ENCODE data around the gene PVR.

DNA sequence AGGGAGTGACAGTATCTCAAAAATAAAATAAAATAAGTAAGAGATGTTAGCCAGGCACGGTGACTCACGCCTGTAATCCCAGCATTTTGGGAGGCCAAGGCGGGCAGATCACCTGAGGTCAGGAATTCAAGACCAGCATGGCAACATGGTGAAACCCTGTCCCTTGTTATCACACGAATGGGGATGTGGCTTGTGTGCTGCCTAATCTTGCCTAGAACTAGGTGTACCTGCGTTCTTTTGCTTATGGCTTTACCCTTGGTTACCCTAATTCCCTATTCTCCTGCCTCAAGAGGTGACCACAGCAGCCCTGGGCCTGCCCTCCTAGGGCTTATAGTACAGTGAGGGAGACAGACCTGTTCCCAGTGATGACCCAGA is 6.3 kb upstream of the PVR start:
- TF ChIP-seq CTCF (conservative IDR thresholded peaks at IDR 0.05; ENCODE audit: low read depth, low read length) (no peak), POLR2A (IDR thresholded peaks at IDR 0.05; ENCODE audit: low read depth, low read length) (no peak), RFX5 (IDR thresholded peaks at IDR 0.05; ENCODE audit: low read depth, low read length) (no peak), MAZ (IDR thresholded peaks at IDR 0.05; ENCODE audit: borderline replicate concordance, low read depth, low read length) (no peak), CEBPB (IDR thresholded peaks at IDR 0.05; ENCODE audit: low read depth, low read length) (no peak), CHD1 (IDR thresholded peaks at IDR 0.05; ENCODE audit: low read depth, low read length) (no peak), FOS (IDR thresholded peaks at IDR 0.05; ENCODE audit: low read depth, low read length) (no peak)
